BE2C (cell line): Measurements from ENCODE around the gene DDX39A.

Experiments
- DNase-seq: peaks from one replicate; pipeline ENCODE4 v3.0.0-alpha.2; 2020
- H3K27me3 ChIP-seq: fragments of 250-450 bp; sonication (Bioruptor Pico); 2 replicates; pipeline ENCODE4 v1.5.1; 2020; ENCODE audit warnings: mild to moderate bottlenecking
- H3K36me3 ChIP-seq: fragments of 250-450 bp; sonication (Bioruptor Pico); 2 replicates; pipeline ENCODE4 v1.5.1; 2020; ENCODE audit warnings: mild to moderate bottlenecking
- H3K4me1 ChIP-seq: fragments of 250-450 bp; sonication (Bioruptor Pico); 2 replicates; pipeline ENCODE4 v1.5.1; 2020
- H3K4me3 ChIP-seq: 2 replicates; pipeline ENCODE4 v1.5.1; 2011; ENCODE audit warnings: low read depth, low read length
- H3K9me3 ChIP-seq: fragments of 250-450 bp; sonication (Bioruptor Pico); 2 replicates; pipeline ENCODE4 v1.5.1; 2020
- TF ChIP-seq, protein P1 (sequence below): IDR thresholded peaks from 2 replicates; pipeline ENCODE4 v1.5.1; 2012; ENCODE audit warnings: mild to moderate bottlenecking, low read depth, low read length

The DDX39A gene

DNA sequence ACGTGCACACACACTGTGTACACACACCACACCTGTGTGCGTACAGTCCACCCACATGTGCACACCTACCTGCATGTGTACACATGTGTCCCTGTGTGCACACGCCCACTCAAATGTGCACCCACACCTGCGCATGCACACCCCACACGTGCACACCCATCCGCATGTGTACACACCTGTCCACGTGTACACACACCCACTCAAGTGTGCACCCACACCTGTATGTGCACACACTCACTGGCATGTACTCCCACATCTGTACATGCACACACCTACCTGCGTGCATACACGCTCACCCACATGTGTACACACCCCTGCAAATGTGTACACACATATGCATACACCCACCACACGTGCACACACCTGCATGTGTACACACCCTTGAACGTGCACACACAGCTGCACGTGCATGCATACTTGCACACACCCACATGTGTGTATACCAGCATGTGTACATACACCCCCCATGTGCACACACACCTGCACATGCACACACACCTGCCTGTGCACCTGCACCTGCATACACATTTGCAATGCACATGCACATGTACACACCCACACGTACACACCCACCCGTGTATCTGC lies 24.6 kb upstream of the DDX39A start:
- DNase-seq: no peak
- TF ChIP-seq, protein P1, sequence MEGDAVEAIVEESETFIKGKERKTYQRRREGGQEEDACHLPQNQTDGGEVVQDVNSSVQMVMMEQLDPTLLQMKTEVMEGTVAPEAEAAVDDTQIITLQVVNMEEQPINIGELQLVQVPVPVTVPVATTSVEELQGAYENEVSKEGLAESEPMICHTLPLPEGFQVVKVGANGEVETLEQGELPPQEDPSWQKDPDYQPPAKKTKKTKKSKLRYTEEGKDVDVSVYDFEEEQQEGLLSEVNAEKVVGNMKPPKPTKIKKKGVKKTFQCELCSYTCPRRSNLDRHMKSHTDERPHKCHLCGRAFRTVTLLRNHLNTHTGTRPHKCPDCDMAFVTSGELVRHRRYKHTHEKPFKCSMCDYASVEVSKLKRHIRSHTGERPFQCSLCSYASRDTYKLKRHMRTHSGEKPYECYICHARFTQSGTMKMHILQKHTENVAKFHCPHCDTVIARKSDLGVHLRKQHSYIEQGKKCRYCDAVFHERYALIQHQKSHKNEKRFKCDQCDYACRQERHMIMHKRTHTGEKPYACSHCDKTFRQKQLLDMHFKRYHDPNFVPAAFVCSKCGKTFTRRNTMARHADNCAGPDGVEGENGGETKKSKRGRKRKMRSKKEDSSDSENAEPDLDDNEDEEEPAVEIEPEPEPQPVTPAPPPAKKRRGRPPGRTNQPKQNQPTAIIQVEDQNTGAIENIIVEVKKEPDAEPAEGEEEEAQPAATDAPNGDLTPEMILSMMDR: no peak
- Histone ChIP-seq H3K4me3 (no peak overlapping the region), H3K4me1 (no peaks in the 10 kb centered on the region), H3K36me3 (peaks cover 39% of the 10 kb centered on the region), H3K27me3 (no peaks in the 10 kb centered on the region), H3K9me3 (no peaks in the 10 kb centered on the region)

- TF ChIP-seq, protein P1: no peak
- Histone ChIP-seq H3K4me3 (no peak overlapping the region), H3K27me3 (no peaks in the 10 kb centered on the region), H3K4me1 (no peaks in the 10 kb centered on the region), H3K9me3 (no peaks in the 10 kb centered on the region), H3K36me3 (peaks cover 39% of the 10 kb centered on the region)
- no peak for DNase-seq
Observed at GRCh38 chr19:14442891-14443631, 23.9 kb upstream of the DDX39A start.

DNA sequence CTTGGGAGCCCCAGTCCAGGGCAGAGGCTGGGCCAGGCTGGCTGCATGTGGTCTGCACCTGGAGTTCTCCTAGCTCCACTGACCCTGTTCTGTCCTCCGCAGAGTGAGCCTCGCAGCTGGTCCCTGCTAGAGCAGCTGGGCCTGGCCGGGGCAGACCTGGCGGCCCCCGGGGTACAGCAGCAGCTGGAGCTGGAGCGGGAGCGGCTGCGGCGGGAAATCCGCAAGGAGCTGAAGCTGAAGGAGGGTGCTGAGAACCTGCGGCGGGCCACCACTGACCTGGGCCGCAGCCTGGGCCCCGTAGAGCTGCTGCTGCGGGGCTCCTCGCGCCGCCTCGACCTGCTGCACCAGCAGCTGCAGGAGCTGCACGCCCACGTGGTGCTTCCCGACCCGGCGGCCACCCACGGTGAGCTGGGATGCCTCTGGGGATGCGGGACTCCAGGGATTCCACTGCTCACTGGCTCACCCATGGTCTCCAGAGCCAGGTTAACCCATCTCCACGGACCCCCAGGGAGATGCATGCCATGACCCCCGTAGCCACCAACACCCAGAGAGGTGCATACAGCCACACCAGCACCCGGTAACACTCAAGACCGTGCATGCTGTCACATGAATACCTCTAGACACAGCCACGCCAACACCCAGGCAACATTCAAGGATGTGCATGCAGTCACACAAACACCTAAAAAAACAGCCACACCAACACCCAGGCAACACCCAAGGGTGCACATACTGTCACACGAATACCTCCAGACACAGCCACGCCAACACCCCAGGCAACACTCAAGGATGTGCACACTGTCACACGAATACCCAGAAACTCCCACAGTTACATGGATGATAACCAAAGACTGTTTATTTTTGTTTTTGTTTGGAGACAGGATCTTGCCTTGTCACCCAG lies 22.1 kb upstream of the DDX39A start:
- no peak overlapping the region for H3K4me3 ChIP-seq
- H3K36me3 ChIP-seq: peaks cover 34% of the 10 kb centered on the region

GRCh38 chr19:14440049-14440448 lies 20.9 kb upstream of the DDX39A start:
- DNase-seq: no peak

More for the DNA sequence above, 22.1 kb upstream of the DDX39A start:
- Histone ChIP-seq H3K27me3 (no peaks in the 10 kb centered on the region), H3K9me3 (no peaks in the 10 kb centered on the region), H3K4me1 (no peaks in the 10 kb centered on the region)
- DNase-seq: peak; percentile 40
- TF ChIP-seq, protein P1: no peak

GRCh38 chr19:14439014-14439413 lies 19.9 kb upstream of the DDX39A start:
- TF ChIP-seq, protein P1: no peak

More at GRCh38 chr19:14440049-14440448, 20.9 kb upstream of the DDX39A start:
- Histone ChIP-seq H3K36me3 (peaks cover 34% of the 10 kb centered on the region), H3K4me1 (no peaks in the 10 kb centered on the region), H3K9me3 (no peaks in the 10 kb centered on the region), H3K4me3 (no peak overlapping the region), H3K27me3 (no peaks in the 10 kb centered on the region)
- TF ChIP-seq, protein P1: no peak

More at GRCh38 chr19:14439014-14439413, 19.9 kb upstream of the DDX39A start:
- DNase-seq: no peak
- Histone ChIP-seq H3K4me1 (no peaks in the 10 kb centered on the region), H3K4me3 (no peak overlapping the region), H3K27me3 (no peaks in the 10 kb centered on the region), H3K9me3 (no peaks in the 10 kb centered on the region), H3K36me3 (peaks cover 25% of the 10 kb centered on the region)
